B cell (primary cell): ENCODE measurements around the gene GCNT2. TPM values are rescaled to one million over a fixed set of nuclear protein-coding genes. Genes with fewer than 3 reads are reported as not detected.

ENCODE experiments used
- ATAC-seq: fragments of 200-7000 bp; cut with Tn5 transposase; one replicate; pipeline ENCODE4 v1.10.0; 2021; ENCODE audit warnings: low read depth, mild to moderate bottlenecking, moderate number of reproducible peaks, moderate library complexity
- CTCF ChIA-PET: fragments of 350-600 bp; sonication (Branson Sonifier 250); formaldehyde crosslinking; loops from one replicate; lab custom pipeline; 2021; ENCODE audit warnings: antibody characterized with exemption, inconsistent platforms; lab: Charles Lee
- POLR2A ChIA-PET: fragments of 350-600 bp; sonication (Branson Sonifier 250); formaldehyde crosslinking; loops from one replicate; lab custom pipeline; 2021; ENCODE audit warnings: antibody characterized with exemption; lab: Charles Lee
- DNase-seq: peaks from one replicate; pipeline ENCODE4 v3.0.0; 2013
- H2AFZ ChIP-seq: 2 replicates; pipeline ENCODE4 v1.6.1; 2012; ENCODE audit warnings: mild to moderate bottlenecking, low read depth, low read length; ENCODE audit not compliant: insufficient read depth, poor library complexity, severe bottlenecking
- H3K27ac ChIP-seq, 2 donors: 1 replicate in 1 of 2; 2 replicates in 1 of 2; pipeline ENCODE4 v1.5.1; 2012 to 2013; ENCODE audit warnings: low read length in 2 of 2, mild to moderate bottlenecking in 2 of 2, moderate library complexity in 1 of 2
- H3K27me3 ChIP-seq, 4 experiments: fragments of 200-600 bp in 1 of 4; sonication (generic) in 1 of 4; replicated peaks in 1 of 4; 1 replicate in 2 of 4; 2 replicates in 2 of 4; pipeline versions ENCODE4 v1.6.1 to v1.7.0; 2013 to 2016; ENCODE audit warnings: low read length in 3 of 4, mild to moderate bottlenecking in 2 of 4, mixed read lengths in 1 of 4, moderate library complexity in 1 of 4; ENCODE audit not compliant: insufficient read depth in 4 of 4, control insufficient read depth in 3 of 4; ENCODE audit errors: control extremely low read depth in 1 of 4
- H3K36me3 ChIP-seq, 2 experiments: replicated peaks in 1 of 2; 1 replicate in 1 of 2; 2 replicates in 1 of 2; pipeline versions ENCODE4 v1.6.1 to v1.7.1; 2013; ENCODE audit warnings: low read length in 1 of 2; ENCODE audit not compliant: insufficient read depth in 2 of 2, control insufficient read depth in 1 of 2; ENCODE audit errors: control extremely low read depth in 1 of 2, extremely low read depth in 1 of 2
- H3K4me1 ChIP-seq, 2 donors: fragments of 200-600 bp in 1 of 2; sonication (generic) in 1 of 2; 1 replicate in 1 of 2; 2 replicates in 1 of 2; pipeline versions ENCODE4 v1.5.1 to v1.6.1; 2013 to 2017; ENCODE audit warnings: low read length in 2 of 2; ENCODE audit not compliant: control insufficient read depth in 2 of 2, insufficient read depth in 2 of 2
- H3K4me2 ChIP-seq: replicated peaks from 2 replicates; pipeline ENCODE3; 2012; ENCODE audit warnings: mild to moderate bottlenecking, low read depth, low read length; ENCODE audit not compliant: poor library complexity, severe bottlenecking
- H3K4me3 ChIP-seq, 5 experiments: fragments of 200-600 bp in 1 of 5; sonication (generic) in 1 of 5; 1 replicate in 3 of 5; 2 replicates in 2 of 5; pipeline versions ENCODE4 v1.5.1 to v1.7.0; 2011 to 2016; ENCODE audit warnings: low read length in 4 of 5, mild to moderate bottlenecking in 4 of 5, low read depth in 2 of 5, control low read depth in 1 of 5, moderate library complexity in 1 of 5; ENCODE audit not compliant: insufficient read depth in 1 of 5; ENCODE audit errors: control extremely low read depth in 1 of 5, extremely low read depth in 1 of 5
- H3K79me2 ChIP-seq: fragments of 200-600 bp; sonication (generic); one replicate; pipeline ENCODE4 v1.6.0; 2016; ENCODE audit warnings: low read length; ENCODE audit not compliant: control insufficient read depth, insufficient read depth
- H3K9ac ChIP-seq: fragments of 200-600 bp; sonication (generic); 2 replicates; pipeline ENCODE4 v1.6.1; 2017; ENCODE audit warnings: mild to moderate bottlenecking, low read length, moderate library complexity
- H3K9me3 ChIP-seq, 3 donors: one replicate each; pipeline versions ENCODE4 v1.6.1 to v1.7.1; 2013; ENCODE audit warnings: low read length in 2 of 3; ENCODE audit not compliant: control insufficient read depth in 2 of 3, insufficient read depth in 1 of 3; ENCODE audit errors: control extremely low read depth in 1 of 3
- H4K20me1 ChIP-seq: 2 replicates; pipeline ENCODE4 v1.6.0; 2012; ENCODE audit warnings: mild to moderate bottlenecking, low read length; ENCODE audit not compliant: insufficient read depth, control insufficient read depth, poor library complexity, severe bottlenecking
- H3K27ac Mint-ChIP-seq: one replicate; pipeline ENCODE4 v1.8.0; 2021; ENCODE audit warnings: mixed read lengths
- H3K27me3 Mint-ChIP-seq: one replicate; pipeline ENCODE4 v1.8.0; 2021; ENCODE audit warnings: mixed read lengths
- H3K4me1 Mint-ChIP-seq: one replicate; pipeline ENCODE4 v1.8.0; 2021; ENCODE audit warnings: mixed read lengths
- H3K4me3 Mint-ChIP-seq: one replicate; pipeline ENCODE4 v1.8.0; 2021; ENCODE audit warnings: mixed read lengths
- H3K9me3 Mint-ChIP-seq: one replicate; pipeline ENCODE4 v1.8.0; 2022; ENCODE audit warnings: mixed read lengths; ENCODE audit not compliant: insufficient read depth
- CTCF ChIP-seq: fragments of 200-600 bp; IDR thresholded peaks from one replicate; pipeline ENCODE4 v1.8.0; 2022; ENCODE audit warnings: antibody characterized with exemption, mild to moderate bottlenecking
- EZH2 ChIP-seq: IDR thresholded peaks from 2 replicates; pipeline ENCODE4 v1.6.1; 2012; ENCODE audit warnings: borderline replicate concordance, low read depth, mild to moderate bottlenecking, moderate library complexity, low read length; ENCODE audit not compliant: insufficient read depth, poor library complexity, severe bottlenecking
- WGBS: methylation state at CpG from one replicate; pipeline ENCODE4 v1.1.5; 2013; ENCODE audit warnings: missing lambda C conversion rate; ENCODE audit not compliant: insufficient coverage; 5-methylcytosine and 5-hydroxymethylcytosine counted together
- intact Hi-C: fragments of 100-400 bp; cut with micrococcal nuclease; formaldehyde crosslinking; loops from one replicate; pipeline ENCODE4 v1.10.0; 2022
- polyA plus RNA-seq: library from polyadenylated mRNA; depleted of rRNA; stranded (reverse); fragments of >200 nt; gene quantifications from 2 replicates; pipeline ENCODE4 v1.2.3, GENCODE V29; 2012
- total RNA-seq, 2 donors: library from RNA; stranded (reverse); fragments of 120-200 nt in 1 of 2; gene quantifications; 1 replicate in 1 of 2; 2 replicates in 1 of 2; pipeline versions ENCODE4 v1.2.3 to v1.2.4, GENCODE V29; 2013 to 2022

The GCNT2 gene
- total and polyA plus RNA-seq, 2 donors (not counting 1 experiment from before 2014, with no cell fraction given), result 6.8 to 32.1 TPM

DNA sequence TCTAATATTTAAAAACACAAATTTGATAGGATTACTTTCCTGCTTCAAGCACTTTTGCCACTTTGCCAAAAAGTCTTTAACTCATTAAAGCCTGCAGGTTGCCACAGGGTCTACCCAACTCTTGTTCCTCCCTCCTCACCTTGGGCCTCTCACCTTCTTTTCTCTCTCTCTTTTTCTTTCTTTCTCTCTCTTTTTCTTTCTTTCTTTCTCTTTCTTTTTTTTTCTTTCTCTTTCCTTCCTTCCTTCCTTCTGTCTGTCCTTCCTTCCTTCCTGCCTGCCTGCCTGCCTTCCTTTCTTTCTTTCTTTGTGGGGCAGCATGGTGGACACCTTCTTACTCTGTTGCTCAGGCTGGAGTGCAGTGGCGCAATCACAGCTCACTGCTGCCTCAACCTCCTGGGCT lies 123.1 kb downstream of the GCNT2 start:
- Histone ChIP-seq H3K27me3 (no peaks in the 10 kb centered on the region), H3K9ac (no peak overlapping the region), H4K20me1 (no peaks in the 10 kb centered on the region), H3K4me1 (peaks cover 23 to 24% of the 10 kb centered on the region in 2 donors), H3K9me3 (peaks cover 0 to 7% (median 0%) of the 10 kb centered on the region in 3 donors), H3K27ac (no peak overlapping the region), H2AFZ (no peak overlapping the region), H3K4me3 (no peak overlapping the region), H3K36me3 (no peaks in the 10 kb centered on the region), H3K79me2 (no peaks in the 10 kb centered on the region), H3K4me2 (no peak overlapping the region)
- DNase-seq (no peak), ATAC-seq (no peak)
- ChIA-PET CTCF (interaction anchor here (1.4 to 1.7 kb wide), 3 partner anchors 9 to 134 kb away, joined by 3 to 7 read pairs (median 3); no protein-coding TSS in a partner anchor), POLR2A (no interaction called here)
- TF ChIP-seq EZH2 (no peak), CTCF (peak; percentile 12)
- intact Hi-C loops, result no loop called here
- no peak overlapping the region for H3K27ac Mint-ChIP-seq
- whole genome bisulfite sequencing, result no CpG with 5 or more reads among the region's 1 CpG
- no peak overlapping the region for H3K4me3 Mint-ChIP-seq
- H3K4me1 Mint-ChIP-seq, result peaks cover 29% of the 10 kb centered on the region
- no peaks in the 10 kb centered on the region for H3K27me3 Mint-ChIP-seq
- H3K9me3 Mint-ChIP-seq, result no peaks in the 10 kb centered on the region

- TF ChIP-seq CTCF (no peak), EZH2 (no peak)
- Histone ChIP-seq H3K27ac (no peak overlapping the region), H4K20me1 (no peaks in the 10 kb centered on the region), H3K4me2 (peak overlapping the region; percentile 33), H3K79me2 (no peaks in the 10 kb centered on the region), H3K27me3 (peaks cover 0 to 21% (median 5%) of the 10 kb centered on the region in 4 experiments), H2AFZ (peak overlapping the region; percentile 7), H3K36me3 (no peaks in the 10 kb centered on the region), H3K9ac (no peak overlapping the region), H3K4me1 (peaks cover 7 to 10% of the 10 kb centered on the region in 2 donors), H3K4me3 (no peak overlapping the region), H3K9me3 (no peaks in the 10 kb centered on the region)
- ChIA-PET CTCF (no interaction called here), POLR2A (no interaction called here)
- peak; percentile 21 for DNase-seq
- Mint-ChIP-seq H3K9me3 (no peaks in the 10 kb centered on the region), H3K27me3 (peaks cover 24% of the 10 kb centered on the region), H3K27ac (no peak overlapping the region), H3K4me3 (no peak overlapping the region), H3K4me1 (peaks cover 11% of the 10 kb centered on the region)
- WGBS, result 20% methylated on average over 9 of the region's 12 CpGs
- no peak for ATAC-seq
- intact Hi-C loops, result no loop called here
Observed at GRCh38 chr6:10655508-10656055, 134.4 kb downstream of the GCNT2 start.
